ENCODE data around the gene ZMYND19.
"Not testable (repeated sequence)": the region's sequence is repeated elsewhere in the genome, so short reads cannot be mapped to it uniquely, and the experiment has no call there.

ZMYND19 gene

GRCh38 chr9:137551264-137552021 is 38.9 kb downstream of the ZMYND19 start, which contains the start of gene MRPL41:
MRPL41 (plus strand) TSS chr9:137551879; CDS start chr9:137552082, 203 bp downstream.
- peak; percentile 99 for DNase-seq (ENCODE audit: low spot score)
- TF ChIP-seq CTCF (IDR thresholded peaks at IDR 0.05; ENCODE audit: borderline replicate concordance, control extremely low read depth, extremely low read depth, insufficient read depth, missing control alignments): peak; percentile 48
- in situ Hi-C loops (cut with MboI; ENCODE audit: low sequenced_read_pairs, unreplicated experiment): no loop called here

- DNase-seq (ENCODE audit: low spot score); in situ Hi-C loops (cut with MboI; ENCODE audit: low sequenced_read_pairs, unreplicated experiment): not testable (repeated sequence)
These were observed 39.4 kb downstream of the ZMYND19 start for GRCh38 chr9:137550958-137551263.

- DNase-seq (ENCODE audit: low spot score): peak; percentile 74
- TF ChIP-seq CTCF (IDR thresholded peaks at IDR 0.05; ENCODE audit: borderline replicate concordance, control extremely low read depth, extremely low read depth, insufficient read depth, missing control alignments): no peak
- in situ Hi-C loops (cut with MboI; ENCODE audit: low sequenced_read_pairs, unreplicated experiment): no loop called here
These were observed 40.1 kb downstream of the ZMYND19 start, which contains the start of gene PNPLA7 for GRCh38 chr9:137550231-137550621. PNPLA7 (minus strand) TSS chr9:137550402; CDS start chr9:137550197, 205 bp downstream.

- in situ Hi-C loops (cut with MboI; ENCODE audit: low sequenced_read_pairs, unreplicated experiment): loop anchor here (25.0 kb wide), 1 partner anchor 261 kb away; the partner anchor contains the start of gene TOR4A
- TF ChIP-seq CTCF (IDR thresholded peaks at IDR 0.05; ENCODE audit: borderline replicate concordance, control extremely low read depth, extremely low read depth, insufficient read depth, missing control alignments): no peak
- no peak for DNase-seq (ENCODE audit: low spot score)
These were observed 42.4 kb downstream of the ZMYND19 start for GRCh38 chr9:137547687-137548543.

GRCh38 chr9:137545123-137545522 is 45.2 kb downstream of the ZMYND19 start:
- no peak for TF ChIP-seq CTCF (IDR thresholded peaks at IDR 0.05; ENCODE audit: borderline replicate concordance, control extremely low read depth, extremely low read depth, insufficient read depth, missing control alignments)
- DNase-seq (ENCODE audit: low spot score): no peak
- in situ Hi-C loops (cut with MboI; ENCODE audit: low sequenced_read_pairs, unreplicated experiment): loop anchor here (25.0 kb wide), 1 partner anchor 258 kb away; the partner anchor contains the start of gene TOR4A

GRCh38 chr9:137544176-137544760 is 46.0 kb downstream of the ZMYND19 start:
- in situ Hi-C loops (cut with MboI; ENCODE audit: low sequenced_read_pairs, unreplicated experiment): loop anchor here (25.0 kb wide), 1 partner anchor 257 kb away; the partner anchor contains the start of gene TOR4A
- TF ChIP-seq CTCF (IDR thresholded peaks at IDR 0.05; ENCODE audit: borderline replicate concordance, control extremely low read depth, extremely low read depth, insufficient read depth, missing control alignments): no peak
- DNase-seq (ENCODE audit: low spot score): no peak

Data from GM13976 (cell line).